Testis (tissue), 2 donors: Measurements from ENCODE around the gene C6orf132.

Experiments used
- CTCF ChIP-seq, 3 experiments: fragments of 450-650 bp in 2 of 3; fragments of 200-600 bp in 1 of 3; sonication (generic) in 1 of 3; IDR thresholded peaks; one replicate each; pipeline ENCODE4 v1.5.1; 2016 to 2019; ENCODE audit warnings: antibody characterized with exemption in 3 of 3, mild to moderate bottlenecking in 2 of 3, moderate library complexity in 1 of 3
- POLR2A ChIP-seq: fragments of 450-650 bp; IDR thresholded peaks from one replicate; pipeline ENCODE4 v1.6.1; 2017; ENCODE audit warnings: antibody characterized with exemption, mild to moderate bottlenecking, moderate library complexity

- TF ChIP-seq POLR2A (no peak), CTCF (IDR thresholded peaks at IDR 0.05) (no peak)
Observed at GRCh38 chr6:42138190-42138589, 4.2 kb downstream of the C6orf132 start.
